HepG2 (cell line): ENCODE results near the gene HMGN1. TPM values are rescaled to one million over a fixed set of nuclear protein-coding genes. Genes with fewer than 3 reads are reported as not detected.

ENCODE experiments used
- AKAP8 ChIP-seq: sonication (generic); formaldehyde crosslinking; IDR thresholded peaks from 2 replicates; pipeline ENCODE4 v1.5.1; 2020; ENCODE audit warnings: mild to moderate bottlenecking, missing genetic modification reagents
- ARID5B ChIP-seq: IDR thresholded peaks from 2 replicates; pipeline ENCODE4 v1.4.0; 2020; ENCODE audit warnings: mild to moderate bottlenecking, missing genetic modification reagents
- DRAP1 ChIP-seq: IDR thresholded peaks from 2 replicates; pipeline ENCODE4 v1.6.1; 2016; ENCODE audit warnings: missing genetic modification reagents, missing compliant biosample characterization
- IKZF4 ChIP-seq: sonication (generic); formaldehyde crosslinking; IDR thresholded peaks from 2 replicates; pipeline ENCODE4 v1.5.1; 2020; ENCODE audit warnings: borderline replicate concordance, mild to moderate bottlenecking, low read depth, missing genetic modification reagents; ENCODE audit errors: not compliant biosample characterization
- MTF1 ChIP-seq: sonication (generic); formaldehyde crosslinking; IDR thresholded peaks from 2 replicates; pipeline ENCODE4 v1.5.0; 2020; ENCODE audit warnings: missing genetic modification reagents
- POLR2G ChIP-seq: fragments of 200-400 bp; formaldehyde crosslinking; IDR thresholded peaks from 2 replicates; pipeline ENCODE4 v1.6.1; 2018; ENCODE audit warnings: mild to moderate bottlenecking, low read depth, low read length, moderate library complexity
- PRDM4 ChIP-seq: sonication (generic); formaldehyde crosslinking; IDR thresholded peaks from 2 replicates; pipeline ENCODE4 v1.9.0; 2021; ENCODE audit warnings: missing genetic modification reagents, borderline replicate concordance
- SMARCC2 ChIP-seq: fragments of 450-650 bp; IDR thresholded peaks from 2 replicates; pipeline ENCODE4 v1.6.1; 2017; ENCODE audit warnings: antibody characterized with exemption, mild to moderate bottlenecking
- SNAPC2 ChIP-seq: sonication (generic); formaldehyde crosslinking; IDR thresholded peaks from 2 replicates; pipeline ENCODE4 v1.8.1; 2022; ENCODE audit warnings: mild to moderate bottlenecking, missing genetic modification reagents
- SPEN ChIP-seq: sonication (generic); formaldehyde crosslinking; IDR thresholded peaks from 2 replicates; pipeline ENCODE4 v1.5.1; 2020; ENCODE audit warnings: low read depth, mild to moderate bottlenecking, missing genetic modification reagents
- SSRP1 ChIP-seq: IDR thresholded peaks from 2 replicates; pipeline ENCODE4 v1.6.1; 2016; ENCODE audit warnings: control low read depth
- ZBTB25 ChIP-seq: IDR thresholded peaks from 2 replicates; pipeline ENCODE4 v1.6.1; 2018; ENCODE audit warnings: missing genetic modification reagents
- ZMYM2 ChIP-seq: sonication (generic); formaldehyde crosslinking; IDR thresholded peaks from 2 replicates; pipeline ENCODE4 v1.8.0; 2022; ENCODE audit warnings: mild to moderate bottlenecking, missing genetic modification reagents
- ZNF136 ChIP-seq: sonication (generic); formaldehyde crosslinking; IDR thresholded peaks from 2 replicates; pipeline ENCODE4 v1.8.1; 2022; ENCODE audit warnings: low read depth, mild to moderate bottlenecking, moderate library complexity, missing genetic modification reagents
- ZNF33A ChIP-seq: sonication (generic); formaldehyde crosslinking; IDR thresholded peaks from 2 replicates; pipeline ENCODE4 v1.5.1; 2020; ENCODE audit warnings: missing genetic modification reagents, mild to moderate bottlenecking, moderate library complexity, borderline replicate concordance
- ZNF430 ChIP-seq: sonication (generic); formaldehyde crosslinking; IDR thresholded peaks from 2 replicates; pipeline ENCODE4 v1.9.0; 2021; ENCODE audit warnings: mild to moderate bottlenecking, missing genetic modification reagents
- ZNF569 ChIP-seq: sonication (generic); formaldehyde crosslinking; IDR thresholded peaks from 2 replicates; pipeline ENCODE4 v1.5.0; 2020; ENCODE audit warnings: mild to moderate bottlenecking, missing genetic modification reagents, moderate library complexity, borderline replicate concordance
- ZNF841 ChIP-seq: sonication (generic); formaldehyde crosslinking; IDR thresholded peaks from 2 replicates; pipeline ENCODE4 v1.8.1; 2023; ENCODE audit warnings: missing genetic modification reagents, borderline replicate concordance
- ZSCAN5A ChIP-seq: sonication (generic); formaldehyde crosslinking; IDR thresholded peaks from 2 replicates; pipeline ENCODE4 v1.8.0; 2022; ENCODE audit warnings: mild to moderate bottlenecking, missing genetic modification reagents, borderline replicate concordance
- polyA plus RNA-seq, 8 experiments: library from polyadenylated mRNA; depleted of rRNA in 3 of 8; stranded (reverse) in 7 of 8; unstranded in 1 of 8; fragments of >200 nt; fragmentation: Illumina TruSeq in 4 of 8; extraction: Trizol in 4 of 8; gene quantifications; 2 replicates each; pipeline versions ENCODE4 v1.2.1 to v1.2.3, GENCODE V29; 2011 to 2016; ENCODE audit warnings: low read depth in 4 of 8, missing spikeins in 1 of 8, mixed read lengths in 1 of 8; ENCODE audit not compliant: insufficient read depth in 1 of 8
- total RNA-seq, 5 experiments: library from RNA; depleted of rRNA; stranded (reverse); fragments of >200 nt; fragmentation: Illumina TruSeq; extraction: Trizol; gene quantifications; 2 replicates each; pipeline ENCODE4 v1.2.3, GENCODE V29; 2016; ENCODE audit warnings: low read depth in 1 of 5

Gene HMGN1
- total and polyA plus RNA-seq, 2 of the 13 experiments (the other 11 are each of a cell fraction or from before 2014, with no cell fraction given): 104 to 286 TPM

- no peak for TF ChIP-seq SNAPC2 (CRISPR knock-in tag)
- TF ChIP-seq ZMYM2: no peak
- no peak for TF ChIP-seq ZNF430 (CRISPR knock-in tag)
- TF ChIP-seq IKZF4 (CRISPR knock-in tag): no peak
- no peak for TF ChIP-seq PRDM4 (CRISPR knock-in tag)
- TF ChIP-seq ARID5B (CRISPR knock-in tag): peak; percentile 11; the same call in 1 of the 2 replicates
- no peak for TF ChIP-seq ZBTB25 (CRISPR knock-in tag)
- no peak for TF ChIP-seq DRAP1 (CRISPR knock-in tag)
- no peak for TF ChIP-seq SMARCC2
- TF ChIP-seq ZNF841 (CRISPR knock-in tag): no peak
- TF ChIP-seq ZSCAN5A (CRISPR knock-in tag): no peak
- peak; percentile 18; the same call in 1 of the 2 replicates for TF ChIP-seq POLR2G
- peak; percentile 92; the same call in 1 of the 2 replicates for TF ChIP-seq AKAP8 (CRISPR knock-in tag)
- no peak for TF ChIP-seq ZNF569 (CRISPR knock-in tag)
- TF ChIP-seq SSRP1 (CRISPR knock-in tag): 0 out of 2 replicates have a peak, but pooled peaks have one; percentile 55
- TF ChIP-seq ZNF136 (CRISPR knock-in tag): no peak
- TF ChIP-seq MTF1 (CRISPR knock-in tag): no peak
- TF ChIP-seq ZNF33A: no peak
- TF ChIP-seq SPEN (CRISPR knock-in tag): no peak
Measured at GRCh38 chr21:39314143-39315027, 34.5 kb downstream of the HMGN1 start (continued).
